ENCODE measurements around the gene CAMK2G. TPM values are rescaled to one million over a fixed set of nuclear protein-coding genes. Genes with fewer than 3 reads are reported as not detected.

Gene CAMK2G
- polyA plus RNA-seq, 1 experiment: 43.8 TPM

GRCh38 chr10:73763343-73763742 lies 111.0 kb downstream of the CAMK2G start:
- no peaks in the 10 kb centered on the region for H3K27me3 ChIP-seq (ENCODE audit: control insufficient read depth, insufficient read depth, low read length)
- TF ChIP-seq, protein P1, sequence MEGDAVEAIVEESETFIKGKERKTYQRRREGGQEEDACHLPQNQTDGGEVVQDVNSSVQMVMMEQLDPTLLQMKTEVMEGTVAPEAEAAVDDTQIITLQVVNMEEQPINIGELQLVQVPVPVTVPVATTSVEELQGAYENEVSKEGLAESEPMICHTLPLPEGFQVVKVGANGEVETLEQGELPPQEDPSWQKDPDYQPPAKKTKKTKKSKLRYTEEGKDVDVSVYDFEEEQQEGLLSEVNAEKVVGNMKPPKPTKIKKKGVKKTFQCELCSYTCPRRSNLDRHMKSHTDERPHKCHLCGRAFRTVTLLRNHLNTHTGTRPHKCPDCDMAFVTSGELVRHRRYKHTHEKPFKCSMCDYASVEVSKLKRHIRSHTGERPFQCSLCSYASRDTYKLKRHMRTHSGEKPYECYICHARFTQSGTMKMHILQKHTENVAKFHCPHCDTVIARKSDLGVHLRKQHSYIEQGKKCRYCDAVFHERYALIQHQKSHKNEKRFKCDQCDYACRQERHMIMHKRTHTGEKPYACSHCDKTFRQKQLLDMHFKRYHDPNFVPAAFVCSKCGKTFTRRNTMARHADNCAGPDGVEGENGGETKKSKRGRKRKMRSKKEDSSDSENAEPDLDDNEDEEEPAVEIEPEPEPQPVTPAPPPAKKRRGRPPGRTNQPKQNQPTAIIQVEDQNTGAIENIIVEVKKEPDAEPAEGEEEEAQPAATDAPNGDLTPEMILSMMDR (IDR thresholded peaks at IDR 0.05; ENCODE audit: insufficient read depth, low read depth, low read length): no peak
- peaks cover 46% of the 10 kb centered on the region for H3K36me3 ChIP-seq (ENCODE audit: control insufficient read depth, insufficient read depth, low read length)
- DNase-seq (ENCODE audit: low read depth): no peak
- no peak overlapping the region for H3K4me3 ChIP-seq (ENCODE audit: low read depth, low read length)
- ChIA-PET CTCF (interaction anchor here (1.1 kb wide), 1 partner anchor 43 kb away, joined by 3 read pairs; no protein-coding TSS in a partner anchor), POLR2A (no interaction called here)

DNA sequence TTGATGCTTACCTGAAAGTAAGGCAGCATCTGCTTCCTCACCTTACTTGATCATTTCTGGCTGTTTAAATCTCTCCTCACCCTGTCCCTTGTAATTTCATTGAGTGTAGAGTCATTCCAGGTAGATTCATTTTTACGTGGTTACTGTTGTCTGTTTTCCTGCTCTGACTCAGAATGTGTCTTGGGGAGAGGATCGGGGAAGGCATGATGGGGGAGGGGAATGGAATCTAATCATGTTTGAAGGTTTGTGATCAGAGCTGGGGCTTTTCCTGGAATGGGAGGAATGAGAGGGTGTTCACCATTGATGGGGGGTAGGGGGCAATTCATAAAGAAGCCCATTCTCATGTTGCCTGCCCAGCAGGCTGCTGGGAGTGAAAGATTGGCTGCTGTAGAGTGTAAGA lies 111.4 kb downstream of the CAMK2G start:
- H3K4me3 ChIP-seq (ENCODE audit: low read depth, low read length): no peak overlapping the region
- peaks cover 46% of the 10 kb centered on the region for H3K36me3 ChIP-seq (ENCODE audit: control insufficient read depth, insufficient read depth, low read length)
- ChIA-PET POLR2A (no interaction called here), CTCF (interaction anchor here (1.1 kb wide), 1 partner anchor 43 kb away, joined by 3 read pairs; no protein-coding TSS in a partner anchor)
- DNase-seq (ENCODE audit: low read depth): no peak
- H3K27me3 ChIP-seq (ENCODE audit: control insufficient read depth, insufficient read depth, low read length): no peaks in the 10 kb centered on the region
- TF ChIP-seq, protein P1 (IDR thresholded peaks at IDR 0.05; ENCODE audit: insufficient read depth, low read depth, low read length): no peak

Small RNA genes lying within 50 kb of the gene (small RNA-seq; reads per million reads assigned to genes)
- gene AC022400.9 (ENCODE audit: insufficient read length, low read depth, low replicate concordance): not detected
- gene ZSWIM8-AS1 (ENCODE audit: insufficient read length, low read depth, low replicate concordance): not detected

Other genes with a start within 250 kb of the CAMK2G start
- 8.3 and 9.6 TPM in 2 replicates for gene MYOZ1, start 233.1 kb downstream of the CAMK2G start, polyA plus RNA-seq (2011; rRNA removed)
- 0.04 and 0.05 TPM in 2 replicates for gene SYNPO2L, start 218.5 kb downstream of the CAMK2G start, polyA plus RNA-seq (2011; rRNA removed)
- 3.3 and 4.0 TPM in 2 replicates for gene AGAP5, start 176.4 kb downstream of the CAMK2G start, polyA plus RNA-seq (2011; rRNA removed)
- gene SEC24C, start 130.2 kb downstream of the CAMK2G start, polyA plus RNA-seq (2011; rRNA removed): 72.6 and 92.2 TPM in 2 replicates
- gene CHCHD1, start 92.5 kb downstream of the CAMK2G start, polyA plus RNA-seq (2011; rRNA removed): 14.3 and 35.4 TPM in 2 replicates
- 39.3 and 82.0 TPM in 2 replicates for gene ZSWIM8, start 88.9 kb downstream of the CAMK2G start, polyA plus RNA-seq (2011; rRNA removed)
- gene NDST2, start 63.0 kb downstream of the CAMK2G start, polyA plus RNA-seq (2011; rRNA removed): 19.9 and 27.2 TPM in 2 replicates
- gene PLAU, start 36.6 kb upstream of the CAMK2G start, polyA plus RNA-seq (2011; rRNA removed): 25.2 and 37.2 TPM in 2 replicates
- 235 and 255 TPM in 2 replicates for gene VCL, start 123.6 kb upstream of the CAMK2G start, polyA plus RNA-seq (2011; rRNA removed)